ENCODE results near the gene DGKE.
A peak's percentile ranks its signal among the peaks of the same experiment; 100 is the strongest.

DGKE gene

DNA sequence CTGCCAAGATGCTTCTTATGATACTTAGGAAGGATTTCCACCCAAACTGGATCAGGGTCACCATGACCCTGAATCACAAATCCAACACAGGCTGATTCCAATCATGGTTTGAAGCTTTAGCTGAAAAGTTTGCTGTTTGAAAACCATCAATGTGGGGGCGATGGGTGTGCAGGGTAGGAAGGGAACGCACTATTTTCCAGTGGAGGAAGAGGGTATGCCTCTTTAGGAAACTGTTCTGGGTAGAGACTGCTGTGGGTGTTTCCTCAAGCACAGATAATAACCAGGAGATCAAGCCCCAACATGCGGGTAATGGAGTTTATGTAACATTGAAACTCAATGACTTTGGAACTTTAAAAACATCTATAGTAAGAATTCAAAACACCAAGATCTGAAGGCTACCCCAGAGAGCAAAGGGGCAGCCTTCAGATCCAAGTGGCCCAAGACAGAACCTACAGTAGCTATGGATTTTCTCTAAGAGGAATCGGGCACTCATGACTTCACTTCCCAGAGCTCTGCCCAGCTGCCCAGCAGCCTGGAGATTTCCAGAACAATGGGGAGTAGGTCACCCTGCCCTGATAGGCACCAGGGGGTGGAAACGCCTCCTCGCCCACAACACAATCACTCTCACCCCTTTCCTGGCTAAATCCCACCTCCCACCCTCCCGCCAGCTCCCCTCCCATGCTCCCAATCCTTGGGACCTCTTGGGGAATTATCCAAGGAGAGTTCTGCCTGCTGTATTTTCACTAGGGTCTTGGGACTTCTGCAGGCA, 57.1 kb downstream of the DGKE start (continued):
- TF ChIP-seq, protein P1, sequence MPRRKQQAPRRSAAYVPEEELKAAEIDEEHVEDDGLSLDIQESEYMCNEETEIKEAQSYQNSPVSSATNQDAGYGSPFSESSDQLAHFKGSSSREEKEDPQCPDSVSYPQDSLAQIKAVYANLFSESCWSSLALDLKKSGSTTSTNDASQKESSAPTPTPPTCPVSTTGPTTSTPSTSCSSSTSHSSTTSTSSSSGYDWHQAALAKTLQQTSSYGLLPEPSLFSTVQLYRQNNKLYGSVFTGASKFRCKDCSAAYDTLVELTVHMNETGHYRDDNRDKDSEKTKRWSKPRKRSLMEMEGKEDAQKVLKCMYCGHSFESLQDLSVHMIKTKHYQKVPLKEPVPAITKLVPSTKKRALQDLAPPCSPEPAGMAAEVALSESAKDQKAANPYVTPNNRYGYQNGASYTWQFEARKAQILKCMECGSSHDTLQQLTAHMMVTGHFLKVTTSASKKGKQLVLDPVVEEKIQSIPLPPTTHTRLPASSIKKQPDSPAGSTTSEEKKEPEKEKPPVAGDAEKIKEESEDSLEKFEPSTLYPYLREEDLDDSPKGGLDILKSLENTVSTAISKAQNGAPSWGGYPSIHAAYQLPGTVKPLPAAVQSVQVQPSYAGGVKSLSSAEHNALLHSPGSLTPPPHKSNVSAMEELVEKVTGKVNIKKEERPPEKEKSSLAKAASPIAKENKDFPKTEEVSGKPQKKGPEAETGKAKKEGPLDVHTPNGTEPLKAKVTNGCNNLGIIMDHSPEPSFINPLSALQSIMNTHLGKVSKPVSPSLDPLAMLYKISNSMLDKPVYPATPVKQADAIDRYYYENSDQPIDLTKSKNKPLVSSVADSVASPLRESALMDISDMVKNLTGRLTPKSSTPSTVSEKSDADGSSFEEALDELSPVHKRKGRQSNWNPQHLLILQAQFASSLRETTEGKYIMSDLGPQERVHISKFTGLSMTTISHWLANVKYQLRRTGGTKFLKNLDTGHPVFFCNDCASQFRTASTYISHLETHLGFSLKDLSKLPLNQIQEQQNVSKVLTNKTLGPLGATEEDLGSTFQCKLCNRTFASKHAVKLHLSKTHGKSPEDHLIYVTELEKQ (tag by site-specific recombination; IDR thresholded peaks at IDR 0.05; ENCODE audit: borderline replicate concordance), result no peak
- TF ChIP-seq ZNF112 (tag by site-specific recombination; IDR thresholded peaks at IDR 0.05) (no peak), ZNF324 (tag by site-specific recombination; IDR thresholded peaks at IDR 0.05) (no peak), ZNF530 (tag by site-specific recombination; IDR thresholded peaks at IDR 0.05; ENCODE audit: low read depth) (no peak), ZNF202 (tag by site-specific recombination; IDR thresholded peaks at IDR 0.05; ENCODE audit: borderline replicate concordance) (no peak), SALL2 (tag by site-specific recombination; IDR thresholded peaks at IDR 0.05; ENCODE audit: borderline replicate concordance) (no peak), SCRT2 (tag by site-specific recombination; IDR thresholded peaks at IDR 0.05) (no peak), SP7 (tag by site-specific recombination; IDR thresholded peaks at IDR 0.05) (no peak), ZNF626 (tag by site-specific recombination; IDR thresholded peaks at IDR 0.05) (no peak)
- TF ChIP-seq, protein P2, sequence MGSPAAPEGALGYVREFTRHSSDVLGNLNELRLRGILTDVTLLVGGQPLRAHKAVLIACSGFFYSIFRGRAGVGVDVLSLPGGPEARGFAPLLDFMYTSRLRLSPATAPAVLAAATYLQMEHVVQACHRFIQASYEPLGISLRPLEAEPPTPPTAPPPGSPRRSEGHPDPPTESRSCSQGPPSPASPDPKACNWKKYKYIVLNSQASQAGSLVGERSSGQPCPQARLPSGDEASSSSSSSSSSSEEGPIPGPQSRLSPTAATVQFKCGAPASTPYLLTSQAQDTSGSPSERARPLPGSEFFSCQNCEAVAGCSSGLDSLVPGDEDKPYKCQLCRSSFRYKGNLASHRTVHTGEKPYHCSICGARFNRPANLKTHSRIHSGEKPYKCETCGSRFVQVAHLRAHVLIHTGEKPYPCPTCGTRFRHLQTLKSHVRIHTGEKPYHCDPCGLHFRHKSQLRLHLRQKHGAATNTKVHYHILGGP (tag by site-specific recombination; IDR thresholded peaks at IDR 0.05), result no peak

DNA sequence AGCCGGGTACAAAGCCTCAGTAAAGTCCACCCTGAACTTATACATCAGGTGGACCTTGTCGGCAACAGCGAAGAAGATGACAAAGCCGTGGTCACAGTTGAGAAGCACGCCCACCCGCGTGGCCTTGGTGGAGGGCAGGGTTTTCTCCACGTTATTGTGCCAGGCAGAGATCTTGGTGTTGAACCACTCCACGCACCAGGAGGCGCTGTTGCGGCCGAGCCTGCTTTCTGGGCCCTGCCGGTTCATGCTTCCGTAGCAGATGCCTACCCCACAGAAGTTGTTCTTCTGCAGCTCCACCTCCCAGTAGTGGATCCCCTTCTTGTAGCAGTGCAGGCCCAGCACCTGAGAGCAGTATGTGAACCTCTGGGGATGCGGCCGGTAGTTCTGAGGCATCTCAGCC, 57.8 kb downstream of the DGKE start:
- H3K4me3 ChIP-seq (ENCODE audit: low read depth, low read length), result no peak overlapping the region
- H3K36me3 ChIP-seq (ENCODE audit: control insufficient read depth in 2 of 2, insufficient read depth in 1 of 2, low read length in 2 of 2), result peaks cover 29 to 89% of the 10 kb centered on the region in 2 experiments
- H3K27ac ChIP-seq (ENCODE audit: extremely low read depth, low read depth, low read length), result no peak overlapping the region
- CTCF ChIA-PET, result interaction anchor here (0.8 to 1.3 kb wide), 3 partner anchors 12 to 53 kb away, joined by 3 to 5 read pairs (median 3); no protein-coding TSS in a partner anchor
- no peaks in the 10 kb centered on the region for H3K4me1 ChIP-seq (ENCODE audit: control insufficient read depth, insufficient read depth, low read length)
- TF ChIP-seq ZNF133 (tag by site-specific recombination; IDR thresholded peaks at IDR 0.05) (peak; percentile 75), ZNF114 (tag by site-specific recombination; IDR thresholded peaks at IDR 0.05) (no peak)
- POLR2A ChIA-PET, result interaction anchor here (0.8 kb wide), 1 partner anchor 58 kb away, joined by 3 read pairs; the partner anchor contains the start of gene DGKE
- H3K9me3 ChIP-seq (ENCODE audit: control insufficient read depth, insufficient read depth, low read depth, low read length), result no peaks in the 10 kb centered on the region

DNA sequence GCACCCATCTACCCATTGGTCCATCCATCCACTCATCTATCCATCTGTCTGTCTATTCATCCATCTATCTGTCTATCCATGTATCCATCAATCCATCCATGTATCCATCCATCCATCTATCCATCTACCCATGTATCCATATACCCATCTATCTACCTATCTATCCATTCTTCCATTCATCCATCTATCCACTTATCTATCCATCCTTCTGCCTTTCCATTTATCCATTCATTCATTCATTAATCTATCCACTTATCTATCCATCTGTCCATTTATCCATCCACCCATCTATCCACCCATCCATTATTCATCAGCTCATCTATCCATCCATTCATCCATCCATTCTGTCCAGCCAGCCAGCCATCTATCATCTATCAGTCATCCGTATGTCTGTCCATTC, 58.4 kb downstream of the DGKE start:
- Histone ChIP-seq H3K4me1 (ENCODE audit: control insufficient read depth, insufficient read depth, low read length) (no peaks in the 10 kb centered on the region), H3K9me3 (ENCODE audit: control insufficient read depth, insufficient read depth, low read depth, low read length) (no peaks in the 10 kb centered on the region), H3K27ac (ENCODE audit: extremely low read depth, low read depth, low read length) (no peak overlapping the region), H3K36me3 (ENCODE audit: control insufficient read depth in 2 of 2, insufficient read depth in 1 of 2, low read length in 2 of 2) (peaks cover 35 to 91% of the 10 kb centered on the region in 2 experiments), H3K4me3 (ENCODE audit: low read depth, low read length) (no peak overlapping the region)
- POLR2A ChIA-PET, result no interaction called here
- CTCF ChIA-PET, result interaction anchor here (0.8 kb wide), 1 partner anchor 52 kb away, joined by 3 read pairs; no protein-coding TSS in a partner anchor
- peak; percentile 95 for TF ChIP-seq ZBTB17 (tag by site-specific recombination; IDR thresholded peaks at IDR 0.05)
- TF ChIP-seq ZFHX2 (tag by site-specific recombination; conservative IDR thresholded peaks at IDR 0.05), result no peak
- TF ChIP-seq ZNF366 (tag by site-specific recombination; conservative IDR thresholded peaks at IDR 0.05), result peak; percentile 97

Measured in HEK293 (cell line).